HEK293T (cell line): ENCODE results near the gene AGPAT1.

ENCODE experiments used
- CTCF ChIA-PET: fragments of 350-600 bp; formaldehyde crosslinking; extraction: SDS; loops from one replicate; lab custom pipeline; 2021; ENCODE audit warnings: antibody characterized with exemption, inconsistent platforms; lab: Yijun Ruan, JAX
- POLR2A ChIA-PET: fragments of 350-600 bp; formaldehyde crosslinking; extraction: SDS; loops from one replicate; lab custom pipeline; 2020; ENCODE audit warnings: antibody characterized with exemption, inconsistent platforms; lab: Yijun Ruan, JAX
- DNase-seq: peaks from one replicate; pipeline ENCODE4 v3.0.0; 2012; ENCODE audit warnings: mixed read lengths; ENCODE audit errors: extremely low spot score
- ARNT ChIP-seq: fragments of 450-650 bp; IDR thresholded peaks from 2 replicates; pipeline ENCODE4 v1.6.1; 2017; ENCODE audit warnings: mild to moderate bottlenecking
- BHLHE40 ChIP-seq: fragments of 450-650 bp; IDR thresholded peaks from 2 replicates; pipeline ENCODE4 v1.6.1; 2016; ENCODE audit warnings: mild to moderate bottlenecking, moderate library complexity, borderline replicate concordance
- CTBP1 ChIP-seq: fragments of 450-650 bp; IDR thresholded peaks from 2 replicates; pipeline ENCODE4 v1.6.1; 2016; ENCODE audit warnings: borderline replicate concordance
- ELF4 ChIP-seq: fragments of 450-650 bp; IDR thresholded peaks from 2 replicates; pipeline ENCODE4 v1.6.1; 2017; ENCODE audit warnings: antibody characterized with exemption
- FOXA1 ChIP-seq: fragments of 450-650 bp; IDR thresholded peaks from 2 replicates; pipeline ENCODE4 v1.6.1; 2016; ENCODE audit warnings: mild to moderate bottlenecking
- FOXK2 ChIP-seq: fragments of 450-650 bp; IDR thresholded peaks from 2 replicates; pipeline ENCODE4 v1.6.1; 2016; ENCODE audit warnings: mild to moderate bottlenecking
- FOXM1 ChIP-seq: fragments of 450-650 bp; IDR thresholded peaks from 2 replicates; pipeline ENCODE4 v1.6.1; 2017; ENCODE audit warnings: mild to moderate bottlenecking, borderline replicate concordance
- HDGF ChIP-seq: fragments of 450-650 bp; IDR thresholded peaks from 2 replicates; pipeline ENCODE4 v1.6.1; 2017; ENCODE audit warnings: antibody characterized with exemption, borderline replicate concordance
- L3MBTL2 ChIP-seq: fragments of 450-650 bp; conservative IDR thresholded peaks from 2 replicates; pipeline ENCODE4 v1.6.1; 2016; ENCODE audit warnings: mild to moderate bottlenecking
- LEF1 ChIP-seq: fragments of 450-650 bp; IDR thresholded peaks from 2 replicates; pipeline ENCODE4 v1.6.1; 2017; ENCODE audit warnings: mild to moderate bottlenecking, borderline replicate concordance
- NFRKB ChIP-seq: fragments of 450-650 bp; IDR thresholded peaks from 2 replicates; pipeline ENCODE4 v1.6.1; 2016; ENCODE audit warnings: mild to moderate bottlenecking, moderate library complexity
- PKNOX1 ChIP-seq: fragments of 450-650 bp; IDR thresholded peaks from 2 replicates; pipeline ENCODE4 v1.6.1; 2016
- SP1 ChIP-seq: fragments of 450-650 bp; IDR thresholded peaks from 2 replicates; pipeline ENCODE4 v1.6.1; 2017
- SUZ12 ChIP-seq: fragments of 450-650 bp; IDR thresholded peaks from 2 replicates; pipeline ENCODE4 v1.6.1; 2016; ENCODE audit warnings: mild to moderate bottlenecking
- TARDBP ChIP-seq: fragments of 450-650 bp; IDR thresholded peaks from 2 replicates; pipeline ENCODE4 v1.6.1; 2016
- ZNF384 ChIP-seq: fragments of 450-650 bp; IDR thresholded peaks from 2 replicates; pipeline ENCODE4 v1.6.1; 2016

AGPAT1 gene, protein sequence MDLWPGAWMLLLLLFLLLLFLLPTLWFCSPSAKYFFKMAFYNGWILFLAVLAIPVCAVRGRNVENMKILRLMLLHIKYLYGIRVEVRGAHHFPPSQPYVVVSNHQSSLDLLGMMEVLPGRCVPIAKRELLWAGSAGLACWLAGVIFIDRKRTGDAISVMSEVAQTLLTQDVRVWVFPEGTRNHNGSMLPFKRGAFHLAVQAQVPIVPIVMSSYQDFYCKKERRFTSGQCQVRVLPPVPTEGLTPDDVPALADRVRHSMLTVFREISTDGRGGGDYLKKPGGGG

DNA sequence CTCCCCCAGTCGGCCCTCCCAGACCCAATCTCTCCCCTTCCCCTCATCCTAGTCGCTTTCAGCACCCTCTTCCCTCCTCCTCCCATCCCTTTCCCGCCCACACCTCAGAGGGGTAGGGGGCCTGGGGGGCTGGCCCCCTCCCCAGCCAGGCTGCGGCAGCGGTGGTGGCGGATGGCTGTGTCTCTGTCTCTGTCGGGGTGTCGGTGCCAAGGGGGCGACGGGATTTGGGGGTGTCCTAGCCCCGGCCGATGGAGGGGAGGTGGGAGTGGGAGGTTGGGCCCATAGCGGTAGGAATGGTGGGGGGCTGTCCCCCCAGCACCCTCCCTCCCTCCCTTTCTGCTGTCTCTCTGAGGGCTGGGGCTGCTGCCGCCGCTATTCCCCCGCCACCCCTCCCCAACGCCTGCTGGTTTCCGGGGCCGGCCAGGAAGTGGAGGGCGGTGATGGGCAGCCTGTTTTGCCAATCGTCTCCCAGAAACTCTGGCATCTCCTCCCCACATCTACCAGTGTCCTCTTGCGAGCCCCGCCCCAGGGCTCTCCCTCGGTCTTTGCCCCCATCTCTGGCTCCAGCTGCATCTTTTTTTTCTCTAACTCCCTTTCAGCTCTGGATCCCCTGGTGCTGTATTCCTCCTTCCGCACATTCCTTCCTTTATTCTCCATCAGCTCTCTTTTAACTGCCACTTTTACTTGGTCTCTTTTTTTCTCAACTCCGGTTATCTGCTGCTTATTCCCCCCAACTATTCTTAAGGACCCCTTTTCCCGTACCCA lies at the start of gene AGPAT1:
TSS of gene AGPAT1 (minus strand) at position 374 of the 765 bp plus-strand sequence. CDS start 4,588 bp downstream, outside the sequence.
- DNase-seq = peak; percentile 95
- CTCF ChIA-PET = no interaction called here
- TF ChIP-seq SP1 (no peak), FOXK2 (no peak), PKNOX1 (peak; percentile 99), L3MBTL2 (no peak), CTBP1 (no peak), ZNF384 (no peak)
- POLR2A ChIA-PET = interaction anchor here (0.6 to 4.9 kb wide), 11 partner anchors 8 to 204 kb away, joined by 3 to 153 read pairs (median 3); partner anchors contain the start of genes ATF6B, DXO, EGFL8 and FKBPL

DNA sequence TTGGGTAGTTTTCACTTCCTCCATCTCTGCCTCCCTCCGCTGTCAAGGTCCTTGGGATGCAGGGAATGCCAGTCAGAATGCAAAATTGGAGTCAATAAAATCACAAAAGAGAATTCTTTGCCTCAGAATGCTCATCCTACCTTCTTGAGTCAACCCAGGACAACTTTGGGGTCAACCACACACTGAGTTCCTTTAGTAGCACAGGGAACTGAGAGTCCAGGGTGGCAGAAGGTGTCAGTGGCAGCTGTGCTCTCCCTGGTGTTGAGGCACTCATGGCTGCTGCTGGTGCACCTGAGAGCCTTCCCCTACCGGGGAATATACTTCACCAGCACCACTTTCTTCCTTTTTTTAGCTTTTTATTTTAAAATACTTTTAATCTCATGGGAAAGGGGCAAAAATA lies 48.8 kb upstream of the AGPAT1 start:
- TF ChIP-seq PKNOX1 = no peak
- TF ChIP-seq BHLHE40 = no peak
- no peak for TF ChIP-seq FOXK2
- no peak for TF ChIP-seq ZNF384
- no peak for TF ChIP-seq FOXM1
- no peak for TF ChIP-seq LEF1
- TF ChIP-seq SUZ12 = no peak
- TF ChIP-seq FOXA1 = no peak
- ChIA-PET POLR2A (no interaction called here), CTCF (no interaction called here)
- no peak for DNase-seq

DNA sequence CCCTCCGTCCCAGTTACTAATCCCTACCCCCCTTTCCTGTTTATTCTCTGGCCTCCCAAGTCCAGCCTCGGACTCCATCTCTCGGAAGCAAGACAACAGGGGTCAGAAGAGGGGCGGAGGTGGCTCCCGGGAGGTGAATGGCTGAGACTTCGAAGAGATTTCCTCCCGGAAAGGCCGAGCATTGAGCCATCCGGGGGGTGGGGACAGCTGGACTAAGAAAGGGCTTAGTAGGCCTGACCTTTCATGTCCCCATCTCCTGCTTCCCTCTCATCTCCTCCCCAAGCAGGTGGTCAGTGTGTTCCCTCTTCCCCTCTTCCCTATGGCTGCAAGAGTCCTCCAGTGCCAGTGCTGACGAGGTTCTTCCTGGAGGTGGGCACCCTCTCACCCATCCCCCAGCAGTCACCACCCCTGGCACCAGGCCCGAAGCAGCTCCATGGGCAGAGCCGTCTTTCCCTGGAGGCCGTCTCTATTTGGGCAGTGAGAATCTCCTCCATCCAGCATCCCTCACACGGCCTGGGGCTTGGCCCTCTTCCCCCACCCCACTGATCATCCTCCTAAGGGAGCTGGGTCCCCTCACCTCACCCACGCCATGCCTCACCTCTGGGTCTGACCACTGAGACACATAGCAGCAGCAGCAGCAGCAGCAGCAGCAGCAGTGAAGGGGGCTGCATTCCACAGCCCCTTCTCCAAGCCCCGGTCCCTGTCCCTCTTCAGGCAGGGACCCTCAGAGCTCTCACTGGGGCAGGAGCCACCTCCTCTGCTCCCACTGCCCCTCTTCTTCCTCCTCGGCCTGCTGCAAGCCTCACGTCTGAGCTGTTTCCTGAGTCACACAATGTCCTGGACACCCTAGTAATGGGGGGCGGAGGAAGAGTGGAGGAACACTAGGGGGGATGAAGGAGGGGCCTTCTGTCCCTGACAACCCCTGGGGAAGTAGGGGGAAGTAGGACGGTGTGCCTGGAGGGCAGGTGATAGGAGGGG lies 47.7 kb upstream of the AGPAT1 start, which contains the start of gene NOTCH4:
TSS of gene NOTCH4 (minus strand) at position 810 of the 978 bp plus-strand sequence. CDS start at position 671, 139 bp downstream.
- no peak for DNase-seq
- ChIA-PET CTCF (interaction anchor here (0.5 kb wide), 1 partner anchor 9 kb away, joined by 6 read pairs; no protein-coding TSS in a partner anchor), POLR2A (no interaction called here)
- TF ChIP-seq SUZ12 (no peak), FOXM1 (no peak), CTBP1 (no peak), FOXA1 (no peak), L3MBTL2 (no peak), FOXK2 (no peak), PKNOX1 (no peak), ZNF384 (no peak), NFRKB (no peak), BHLHE40 (no peak), LEF1 (no peak), HDGF (no peak), SP1 (no peak), TARDBP (no peak), ELF4 (no peak)

GRCh38 chr6:32222333-32223230 lies 46.7 kb upstream of the AGPAT1 start:
- CTCF ChIA-PET = interaction anchor here (0.5 kb wide), 2 partner anchors 10 to 133 kb away, joined by 3 to 6 read pairs; no protein-coding TSS in a partner anchor
- POLR2A ChIA-PET = no interaction called here
- TF ChIP-seq NFRKB = no peak
- no peak for TF ChIP-seq TARDBP
- TF ChIP-seq PKNOX1 = no peak
- TF ChIP-seq ELF4 = no peak
- DNase-seq = no peak

DNA sequence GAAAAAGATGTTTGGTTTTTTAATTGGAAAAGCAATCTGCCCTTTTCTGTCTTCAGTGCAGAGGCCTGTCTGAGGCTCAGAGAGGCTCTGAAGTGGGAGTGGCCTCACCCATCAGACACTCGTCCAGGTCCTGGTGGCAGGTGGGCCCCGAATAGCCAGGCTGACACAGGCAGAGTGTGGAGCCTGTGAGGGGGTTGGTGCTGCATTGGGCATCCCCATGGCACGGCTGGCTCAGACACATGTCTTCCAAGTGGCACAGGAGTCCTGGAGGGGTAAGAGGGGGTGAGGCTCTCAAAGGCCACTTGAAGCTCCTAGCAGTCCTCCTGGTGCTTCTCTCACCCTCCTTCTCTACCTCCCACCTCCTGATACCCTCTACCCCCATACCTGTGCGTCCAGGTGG lies 44.1 kb upstream of the AGPAT1 start:
- DNase-seq = no peak
- CTCF ChIA-PET = no interaction called here
- POLR2A ChIA-PET = no interaction called here
- TF ChIP-seq PKNOX1 (no peak), FOXK2 (no peak), ELF4 (no peak), FOXA1 (no peak), TARDBP (no peak), SUZ12 (no peak), CTBP1 (no peak), ZNF384 (no peak), BHLHE40 (no peak), SP1 (no peak), HDGF (no peak), ARNT (no peak), NFRKB (no peak), LEF1 (no peak), L3MBTL2 (no peak), FOXM1 (no peak)
